HEK293 (cell line): Measurements from ENCODE around the gene DMRTC1.
"Not testable (repeated sequence)": the region's sequence is repeated elsewhere in the genome, so short reads cannot be mapped to it uniquely, and the experiment has no call there.

Experiments
- CTCF ChIA-PET: fragments of 350-600 bp; formaldehyde crosslinking; extraction: SDS; loops from one replicate; lab custom pipeline; 2021; ENCODE audit warnings: antibody characterized with exemption; lab: Yijun Ruan, JAX
- POLR2A ChIA-PET: fragments of 300-600 bp; formaldehyde crosslinking; extraction: SDS; loops from one replicate; lab custom pipeline; 2020; ENCODE audit warnings: antibody characterized with exemption, inconsistent platforms; lab: Yijun Ruan, JAX
- H3K27ac ChIP-seq: fragments of 200-500 bp; sonication (Bioruptor generic); 2 replicates; pipeline ENCODE4 v1.5.1; 2014; ENCODE audit warnings: low read depth, low read length, control low read depth, inconsistent platforms; ENCODE audit errors: extremely low read depth
- H3K36me3 ChIP-seq, 2 experiments: fragments of 200-500 bp in 1 of 2; sonication (Bioruptor generic) in 1 of 2; 1 replicate in 1 of 2; 2 replicates in 1 of 2; pipeline ENCODE4 v1.5.1; 2014 to 2017; ENCODE audit warnings: inconsistent platforms in 2 of 2, low read length in 2 of 2; ENCODE audit not compliant: control insufficient read depth in 2 of 2, insufficient read depth in 1 of 2
- H3K4me1 ChIP-seq: fragments of 200-500 bp; sonication (Bioruptor generic); 2 replicates; pipeline ENCODE4 v1.5.1; 2014; ENCODE audit warnings: mild to moderate bottlenecking, low read length, inconsistent platforms; ENCODE audit not compliant: control insufficient read depth, insufficient read depth
- H3K4me3 ChIP-seq: 2 replicates; pipeline ENCODE4 v1.5.1; 2011; ENCODE audit warnings: low read depth, mild to moderate bottlenecking, control low read depth, low read length, moderate library complexity
- H3K9me3 ChIP-seq: fragments of 200-500 bp; sonication (Bioruptor generic); 2 replicates; pipeline ENCODE4 v1.5.1; 2014; ENCODE audit warnings: low read depth, low read length, inconsistent platforms; ENCODE audit not compliant: control insufficient read depth, insufficient read depth

DMRTC1 gene

DNA sequence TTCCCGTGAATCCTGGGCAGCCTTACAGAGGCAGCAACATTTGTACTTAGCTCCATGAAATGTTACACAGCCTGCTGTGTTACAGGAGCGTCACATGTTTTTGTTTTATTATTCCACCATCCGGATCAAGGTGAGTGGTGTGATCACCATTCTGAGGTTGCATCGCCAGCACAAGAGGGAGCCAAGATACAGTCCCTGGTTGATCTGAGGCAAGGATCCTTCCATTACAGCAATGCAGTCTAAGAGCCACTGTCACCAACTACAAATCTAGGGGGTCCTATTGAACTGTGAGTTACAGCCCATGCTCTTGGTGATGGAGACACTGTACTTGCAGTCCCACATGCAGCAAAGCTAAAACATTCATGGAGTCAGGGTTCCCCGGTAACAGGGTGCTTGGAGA, 27.5 kb downstream of the DMRTC1 start:
- H3K27ac ChIP-seq, POLR2A ChIA-PET, H3K4me3 ChIP-seq, H3K36me3 ChIP-seq, CTCF ChIA-PET, H3K9me3 ChIP-seq, H3K4me1 ChIP-seq: not testable (repeated sequence)

DNA sequence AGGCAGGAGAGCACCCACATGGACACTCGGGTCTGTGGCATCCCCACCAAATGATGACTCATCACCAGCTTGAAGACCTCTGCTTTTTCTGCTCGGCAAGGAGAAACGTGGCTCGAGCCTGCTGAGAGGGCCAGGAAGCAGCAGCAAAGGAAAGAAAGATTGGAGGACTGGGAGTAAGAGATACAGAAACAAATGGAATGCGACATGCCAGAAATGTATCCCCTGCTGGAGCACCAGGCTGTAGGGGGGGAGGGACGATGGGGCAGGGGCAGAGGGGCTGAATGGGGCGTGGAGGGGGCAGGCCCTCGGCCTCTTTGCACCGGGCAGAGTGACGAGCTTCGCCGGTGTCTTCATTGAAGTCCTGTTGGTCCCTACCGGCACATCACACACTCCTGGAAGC, 31.3 kb downstream of the DMRTC1 start, which contains the start of gene FAM236C:
Gene FAM236C, plus strand, starts transcription at position 301 of the 400 bp plus-strand sequence. CDS start 100 bp downstream, outside the sequence.
- CTCF ChIA-PET, POLR2A ChIA-PET, H3K27ac ChIP-seq, H3K4me1 ChIP-seq, H3K4me3 ChIP-seq, H3K36me3 ChIP-seq, H3K9me3 ChIP-seq: not testable (repeated sequence)

DNA sequence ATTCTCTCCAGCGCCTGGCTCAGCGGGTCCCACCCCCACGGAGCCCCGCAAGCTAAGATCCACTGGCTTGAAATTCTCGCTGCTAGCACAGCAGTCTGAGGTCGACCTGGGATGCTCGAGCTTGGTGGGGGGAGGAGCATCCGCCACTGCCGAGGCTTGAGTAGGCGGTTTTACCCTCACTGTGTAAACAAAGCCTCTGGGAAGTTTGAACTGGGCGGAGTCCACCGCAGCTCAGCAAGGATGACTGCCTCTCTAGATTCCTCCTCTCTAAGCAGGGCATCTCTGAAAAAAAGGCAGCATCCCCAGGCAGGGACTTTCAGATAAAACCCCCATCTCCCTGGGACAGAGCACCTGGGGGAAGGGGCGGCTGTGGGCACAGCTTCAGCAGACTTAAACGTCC, 53.9 kb downstream of the DMRTC1 start:
- H3K36me3 ChIP-seq, H3K27ac ChIP-seq, CTCF ChIA-PET, H3K4me1 ChIP-seq, H3K9me3 ChIP-seq, POLR2A ChIA-PET, H3K4me3 ChIP-seq: not testable (repeated sequence)

GRCh38 chrX:72882898-72883297, 60.7 kb downstream of the DMRTC1 start:
- H3K36me3 ChIP-seq, CTCF ChIA-PET, H3K9me3 ChIP-seq, H3K27ac ChIP-seq, POLR2A ChIA-PET, H3K4me1 ChIP-seq, H3K4me3 ChIP-seq: not testable (repeated sequence)

DNA sequence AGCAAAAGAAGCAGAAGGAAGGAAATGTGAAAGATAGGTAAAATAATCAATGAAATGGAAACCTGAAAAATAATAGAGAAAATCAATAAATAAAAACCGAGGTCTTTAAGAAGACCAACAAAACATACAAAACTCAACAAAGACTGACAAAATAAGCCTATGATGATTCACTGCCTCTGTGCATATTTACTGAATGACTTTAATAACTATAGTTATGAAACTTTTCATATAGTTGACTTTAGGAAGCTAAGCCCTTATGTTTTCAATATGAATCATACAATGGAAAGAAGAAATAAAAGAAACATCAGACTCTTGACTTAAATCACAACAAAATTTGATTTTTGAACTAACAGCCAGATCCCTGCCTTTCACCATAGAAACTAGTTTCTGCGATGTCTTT, 106.1 kb downstream of the DMRTC1 start:
- H3K27ac ChIP-seq, CTCF ChIA-PET, H3K4me3 ChIP-seq, H3K9me3 ChIP-seq, H3K36me3 ChIP-seq, POLR2A ChIA-PET, H3K4me1 ChIP-seq: not testable (repeated sequence)

- H3K9me3 ChIP-seq, H3K36me3 ChIP-seq, POLR2A ChIA-PET, H3K27ac ChIP-seq, H3K4me3 ChIP-seq, CTCF ChIA-PET, H3K4me1 ChIP-seq: not testable (repeated sequence)
These were observed 112.9 kb downstream of the DMRTC1 start for GRCh38 chrX:72830701-72831100.
